OCI-M1 (cell line): Measurements from ENCODE around the gene RASL11B.
A peak's percentile ranks its signal among the peaks of the same experiment; 100 is the strongest.
"Not testable (repeated sequence)": the region's sequence is repeated elsewhere in the genome, so short reads cannot be mapped to it uniquely, and the experiment has no call there.

Experiments
- DNase-seq: peaks from one replicate; lab custom pipeline; 2025; lab: John Stamatoyannopoulos, UW

Gene RASL11B, protein sequence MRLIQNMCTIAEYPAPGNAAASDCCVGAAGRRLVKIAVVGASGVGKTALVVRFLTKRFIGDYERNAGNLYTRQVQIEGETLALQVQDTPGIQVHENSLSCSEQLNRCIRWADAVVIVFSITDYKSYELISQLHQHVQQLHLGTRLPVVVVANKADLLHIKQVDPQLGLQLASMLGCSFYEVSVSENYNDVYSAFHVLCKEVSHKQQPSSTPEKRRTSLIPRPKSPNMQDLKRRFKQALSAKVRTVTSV

GRCh38 chr4:52861879-52862616 is at the start of gene RASL11B:
Gene RASL11B (plus strand): TSS chr4:52862317. CDS start chr4:52862508, 191 bp downstream.
- peak; percentile 79 for DNase-seq

DNA sequence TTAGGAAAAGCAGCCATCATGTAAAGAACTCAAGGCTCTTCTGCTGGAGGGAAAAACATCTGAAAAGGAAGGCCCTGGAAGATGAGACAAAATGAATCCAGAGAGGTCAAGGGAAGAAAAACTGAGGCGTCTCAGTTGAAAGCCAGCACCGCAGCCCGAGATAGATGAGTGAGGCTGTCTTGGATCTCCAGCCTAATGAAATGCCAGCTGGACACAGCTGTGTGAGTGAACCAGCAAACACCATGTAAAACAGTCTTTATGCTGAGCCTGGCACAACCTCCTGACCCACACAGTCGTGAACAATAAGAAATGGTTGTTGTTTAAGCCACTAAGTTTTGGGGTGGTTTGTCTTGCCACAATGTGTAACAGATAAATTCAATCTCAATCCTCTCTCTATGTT is 48.6 kb upstream of the RASL11B start:
- no peak for DNase-seq

DNA sequence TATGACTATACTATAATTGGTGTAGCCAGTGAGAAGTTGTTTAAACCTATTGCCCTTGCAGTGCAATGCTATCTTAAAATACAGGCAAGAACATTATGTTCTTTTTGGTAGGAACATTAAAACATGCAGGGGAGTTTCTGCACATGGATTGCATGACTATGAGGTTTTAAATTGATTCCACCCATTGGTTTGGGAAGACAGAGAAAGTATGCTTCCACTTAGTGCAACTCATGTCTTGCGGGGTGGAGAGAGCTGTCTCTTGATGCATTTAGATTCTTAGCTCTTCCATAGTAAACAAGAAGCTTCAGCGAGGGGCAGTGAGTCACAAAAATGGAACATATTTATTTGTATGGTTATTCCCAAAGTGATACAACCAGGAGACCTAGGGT is 39.5 kb upstream of the RASL11B start:
- DNase-seq: no peak

DNA sequence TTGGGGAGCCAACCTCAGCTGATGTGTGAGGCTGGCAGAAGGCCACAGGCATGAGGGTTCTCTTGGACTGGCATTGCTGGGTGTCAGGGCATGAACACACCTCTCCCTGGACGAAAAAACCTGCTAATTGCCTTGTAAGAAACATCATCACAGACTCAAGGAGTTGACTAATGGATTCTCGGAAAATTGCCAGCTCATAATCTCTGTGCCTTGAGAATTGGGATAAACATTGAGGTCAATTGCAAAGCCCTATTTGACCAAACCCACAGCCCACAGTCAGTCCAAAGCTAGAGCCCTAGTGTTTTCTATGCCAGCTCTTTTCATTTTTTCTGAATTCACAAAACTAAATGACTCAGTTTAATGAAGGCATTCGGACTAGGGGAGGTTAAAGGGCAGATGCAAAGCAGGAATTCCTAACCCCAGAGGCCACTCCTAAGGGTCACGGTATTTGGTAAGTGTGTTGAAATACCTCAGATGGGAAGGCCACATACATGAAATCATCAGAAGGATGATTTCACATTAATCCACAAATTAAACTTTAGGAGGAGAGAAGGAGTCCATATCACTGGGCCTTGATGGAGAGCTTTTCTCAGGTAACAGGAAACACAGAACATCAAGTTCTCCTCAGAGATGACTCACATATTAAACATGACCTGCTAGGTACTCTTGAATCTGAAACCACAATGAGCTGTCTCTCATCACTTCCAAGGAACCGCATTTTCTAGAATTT is 39.0 kb upstream of the RASL11B start:
- DNase-seq: no peak

GRCh38 chr4:52823702-52824092 is 38.4 kb upstream of the RASL11B start:
- no peak for DNase-seq

- DNase-seq: no peak
These were observed 37.9 kb upstream of the RASL11B start for GRCh38 chr4:52824270-52824602.

GRCh38 chr4:52824603-52825459 is 37.3 kb upstream of the RASL11B start:
- DNase-seq: no peak

DNA sequence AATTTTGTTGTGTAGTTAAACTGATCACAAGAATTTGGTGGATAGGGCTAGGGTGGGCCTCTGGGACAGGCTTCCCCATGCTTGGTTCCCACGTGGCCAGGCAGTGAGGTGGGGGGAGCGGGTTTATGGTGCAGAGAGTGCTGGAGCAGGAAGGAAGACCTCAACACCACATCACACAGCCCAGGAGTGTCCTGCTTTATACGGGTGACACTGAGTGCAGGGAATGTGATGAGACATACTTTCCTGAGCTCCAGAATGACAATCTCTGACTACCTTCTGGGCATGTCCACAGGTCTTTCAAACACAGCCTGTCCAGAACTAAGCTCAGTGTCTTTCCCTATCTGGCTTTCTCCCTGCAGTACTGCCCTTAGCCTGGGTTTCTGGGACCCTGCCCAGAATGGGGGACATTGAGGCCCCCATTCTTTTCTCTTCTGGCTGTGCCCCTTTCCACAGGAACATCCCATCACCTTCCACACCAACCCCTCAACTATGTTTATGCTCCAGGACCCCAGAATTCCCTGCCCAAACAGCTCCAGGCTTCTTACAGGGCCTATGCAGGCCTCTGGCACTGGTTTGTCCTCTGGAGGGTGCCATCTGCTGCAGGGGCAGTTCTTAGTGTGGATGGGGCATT is 36.5 kb upstream of the RASL11B start:
- no peak for DNase-seq

GRCh38 chr4:52833941-52834525 is 28.1 kb upstream of the RASL11B start:
- no peak for DNase-seq

- not testable (repeated sequence) for DNase-seq
These were observed 27.3 kb upstream of the RASL11B start for GRCh38 chr4:52834641-52835456.

- DNase-seq: no peak
These were observed 26.0 kb upstream of the RASL11B start for GRCh38 chr4:52836120-52836519.

- DNase-seq: no peak
These were observed 25.4 kb upstream of the RASL11B start for GRCh38 chr4:52836678-52837077.

- no peak for DNase-seq
These were observed 24.2 kb upstream of the RASL11B start for GRCh38 chr4:52837716-52838558.

DNA sequence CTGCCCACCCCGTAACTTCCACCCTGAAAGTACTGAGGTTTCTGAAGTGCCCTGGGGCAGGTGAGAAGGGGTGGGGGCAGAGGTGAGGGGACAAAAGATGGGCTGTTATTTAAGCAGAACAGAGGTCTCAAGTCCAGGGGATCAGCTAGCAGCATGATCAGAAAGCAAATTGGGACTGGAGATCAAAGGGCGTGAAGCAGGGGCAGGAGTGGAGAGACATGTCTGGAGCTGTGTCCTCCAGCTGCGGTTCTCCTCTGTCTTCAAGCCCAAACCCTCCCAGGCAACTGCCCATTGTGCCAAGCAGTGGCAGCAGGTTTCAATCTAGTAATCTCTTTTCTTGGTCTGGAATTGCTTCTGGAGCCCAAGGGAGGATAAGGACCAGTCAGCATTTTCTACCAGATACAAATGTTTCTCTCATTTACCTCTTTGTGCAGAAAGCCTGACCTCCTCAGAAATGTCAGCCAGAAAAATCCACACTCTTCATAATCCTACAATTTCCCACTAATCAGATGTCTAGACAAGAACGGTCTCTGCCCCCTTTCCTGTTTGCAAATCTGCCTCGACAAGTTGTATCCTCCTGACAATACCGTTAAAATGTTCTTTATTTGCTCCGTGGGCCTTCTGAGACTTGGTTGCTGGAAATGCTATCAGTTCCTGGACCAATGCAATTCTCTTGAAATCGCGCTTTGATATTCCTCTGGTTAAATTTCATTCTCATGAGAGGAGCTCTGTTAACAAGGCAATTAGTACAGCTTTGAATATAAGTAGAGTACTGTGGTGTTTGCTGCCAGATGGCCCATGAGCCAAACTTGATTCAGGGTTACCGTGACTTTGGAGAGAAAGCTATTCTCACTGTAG is 23.2 kb upstream of the RASL11B start:
- DNase-seq: no peak

GRCh38 chr4:52840531-52841370 is 21.4 kb upstream of the RASL11B start:
- no peak for DNase-seq

- no peak for DNase-seq
These were observed 20.2 kb upstream of the RASL11B start for GRCh38 chr4:52841682-52842456.

GRCh38 chr4:52842792-52843191 is 19.3 kb upstream of the RASL11B start:
- no peak for DNase-seq
